ENCODE measurements around the gene IKBKG. TPM values are rescaled to one million over a fixed set of nuclear protein-coding genes. Genes with fewer than 3 reads are reported as not detected.

Gene IKBKG
- polyA plus RNA-seq, 1 of the 3 experiments (the other 2 are of a cell fraction): 36.4 TPM

DNA sequence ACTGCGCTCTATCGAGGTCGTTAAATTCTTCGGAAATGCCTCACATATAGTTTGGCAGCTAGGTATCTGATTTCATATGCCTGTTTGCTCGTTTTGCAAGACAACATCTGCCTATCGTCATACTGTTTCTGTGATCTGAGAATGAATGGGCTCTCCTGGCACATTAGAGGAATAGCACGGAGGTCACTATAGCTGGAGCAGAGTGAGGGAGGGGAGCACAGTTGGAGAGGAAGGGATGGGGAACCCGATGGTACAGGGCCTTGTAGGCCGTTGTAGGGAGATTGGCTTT lies 552 bp downstream of the IKBKG start:
- POLR2A ChIA-PET: no interaction called here
- peak overlapping the region; percentile 94 for H3K27ac ChIP-seq (ENCODE audit: low read depth in 2 of 2, low read length in 1 of 2)
- H3K4me3 ChIP-seq (ENCODE audit: low read depth in 2 of 2, low read length in 1 of 2): peak overlapping the region; percentile 68 to 70
- H2AFZ ChIP-seq (ENCODE audit: low read depth): no peak overlapping the region
- peaks cover 17% of the 10 kb centered on the region for H3K27me3 ChIP-seq (ENCODE audit: insufficient read depth)
- H3K9me3 ChIP-seq: no peaks in the 10 kb centered on the region
- H3K79me2 ChIP-seq (ENCODE audit: insufficient read depth): peaks cover 67% of the 10 kb centered on the region
- CTCF ChIA-PET: interaction anchor here (1.2 kb wide), 2 partner anchors 12 to 117 kb away, joined by 3 to 5 read pairs; no protein-coding TSS in a partner anchor
- peak overlapping the region; percentile 77 for H3K4me2 ChIP-seq
- no peak for DNase-seq
- peaks cover under 1 to 7% of the 10 kb centered on the region in 2 experiments; a peak in 1 of 4 replicates for H3K4me1 ChIP-seq (ENCODE audit: control insufficient read depth in 1 of 2, insufficient read depth in 2 of 2, low read depth in 1 of 2, low read length in 1 of 2)
- 21% methylated on average over 9 of the region's 9 CpGs for WGBS (ENCODE audit: low lambda C conversion rate)
- H3K9me2 ChIP-seq: no peaks in the 10 kb centered on the region
- no peak for TF ChIP-seq ELF1 (IDR thresholded peaks at IDR 0.05)
- no peak for TF ChIP-seq MXI1 (IDR thresholded peaks at IDR 0.05; ENCODE audit: low read depth, low read length)
- no peak for TF ChIP-seq EZH2phosphoT487 (IDR thresholded peaks at IDR 0.05; ENCODE audit: borderline replicate concordance, low read depth)
- TF ChIP-seq, protein P1, sequence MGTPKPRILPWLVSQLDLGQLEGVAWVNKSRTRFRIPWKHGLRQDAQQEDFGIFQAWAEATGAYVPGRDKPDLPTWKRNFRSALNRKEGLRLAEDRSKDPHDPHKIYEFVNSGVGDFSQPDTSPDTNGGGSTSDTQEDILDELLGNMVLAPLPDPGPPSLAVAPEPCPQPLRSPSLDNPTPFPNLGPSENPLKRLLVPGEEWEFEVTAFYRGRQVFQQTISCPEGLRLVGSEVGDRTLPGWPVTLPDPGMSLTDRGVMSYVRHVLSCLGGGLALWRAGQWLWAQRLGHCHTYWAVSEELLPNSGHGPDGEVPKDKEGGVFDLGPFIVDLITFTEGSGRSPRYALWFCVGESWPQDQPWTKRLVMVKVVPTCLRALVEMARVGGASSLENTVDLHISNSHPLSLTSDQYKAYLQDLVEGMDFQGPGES (IDR thresholded peaks at IDR 0.05; ENCODE audit: low read depth, low read length): no peak
- no peak for TF ChIP-seq YY1 (IDR thresholded peaks at IDR 0.05; ENCODE audit: low read depth)
- TF ChIP-seq RCOR1 (IDR thresholded peaks at IDR 0.05; ENCODE audit: low read length): no peak
- TF ChIP-seq, protein P2, sequence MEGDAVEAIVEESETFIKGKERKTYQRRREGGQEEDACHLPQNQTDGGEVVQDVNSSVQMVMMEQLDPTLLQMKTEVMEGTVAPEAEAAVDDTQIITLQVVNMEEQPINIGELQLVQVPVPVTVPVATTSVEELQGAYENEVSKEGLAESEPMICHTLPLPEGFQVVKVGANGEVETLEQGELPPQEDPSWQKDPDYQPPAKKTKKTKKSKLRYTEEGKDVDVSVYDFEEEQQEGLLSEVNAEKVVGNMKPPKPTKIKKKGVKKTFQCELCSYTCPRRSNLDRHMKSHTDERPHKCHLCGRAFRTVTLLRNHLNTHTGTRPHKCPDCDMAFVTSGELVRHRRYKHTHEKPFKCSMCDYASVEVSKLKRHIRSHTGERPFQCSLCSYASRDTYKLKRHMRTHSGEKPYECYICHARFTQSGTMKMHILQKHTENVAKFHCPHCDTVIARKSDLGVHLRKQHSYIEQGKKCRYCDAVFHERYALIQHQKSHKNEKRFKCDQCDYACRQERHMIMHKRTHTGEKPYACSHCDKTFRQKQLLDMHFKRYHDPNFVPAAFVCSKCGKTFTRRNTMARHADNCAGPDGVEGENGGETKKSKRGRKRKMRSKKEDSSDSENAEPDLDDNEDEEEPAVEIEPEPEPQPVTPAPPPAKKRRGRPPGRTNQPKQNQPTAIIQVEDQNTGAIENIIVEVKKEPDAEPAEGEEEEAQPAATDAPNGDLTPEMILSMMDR (IDR thresholded peaks at IDR 0.05): no peak
- TF ChIP-seq TCF12 (IDR thresholded peaks at IDR 0.05): no peak
- no peak for TF ChIP-seq SMC3 (IDR thresholded peaks at IDR 0.05; ENCODE audit: low read depth, low read length)
- TF ChIP-seq FOXM1 (IDR thresholded peaks at IDR 0.05; ENCODE audit: low read depth): no peak
- TF ChIP-seq TEAD4 (IDR thresholded peaks at IDR 0.05; ENCODE audit: borderline replicate concordance, insufficient read depth): no peak
- no peak for TF ChIP-seq RAD21 (IDR thresholded peaks at IDR 0.05; ENCODE audit: low read length)
- TF ChIP-seq POLR2AphosphoS5 (IDR thresholded peaks at IDR 0.05; ENCODE audit: low read depth, low read length): no peak
- TF ChIP-seq, protein P3, sequence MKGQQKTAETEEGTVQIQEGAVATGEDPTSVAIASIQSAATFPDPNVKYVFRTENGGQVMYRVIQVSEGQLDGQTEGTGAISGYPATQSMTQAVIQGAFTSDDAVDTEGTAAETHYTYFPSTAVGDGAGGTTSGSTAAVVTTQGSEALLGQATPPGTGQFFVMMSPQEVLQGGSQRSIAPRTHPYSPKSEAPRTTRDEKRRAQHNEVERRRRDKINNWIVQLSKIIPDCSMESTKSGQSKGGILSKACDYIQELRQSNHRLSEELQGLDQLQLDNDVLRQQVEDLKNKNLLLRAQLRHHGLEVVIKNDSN (IDR thresholded peaks at IDR 0.05; ENCODE audit: borderline replicate concordance, low read depth): no peak
- TF ChIP-seq, protein P4, sequence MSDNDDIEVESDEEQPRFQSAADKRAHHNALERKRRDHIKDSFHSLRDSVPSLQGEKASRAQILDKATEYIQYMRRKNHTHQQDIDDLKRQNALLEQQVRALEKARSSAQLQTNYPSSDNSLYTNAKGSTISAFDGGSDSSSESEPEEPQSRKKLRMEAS (IDR thresholded peaks at IDR 0.05; ENCODE audit: low read depth): no peak
- TF ChIP-seq, protein P5, sequence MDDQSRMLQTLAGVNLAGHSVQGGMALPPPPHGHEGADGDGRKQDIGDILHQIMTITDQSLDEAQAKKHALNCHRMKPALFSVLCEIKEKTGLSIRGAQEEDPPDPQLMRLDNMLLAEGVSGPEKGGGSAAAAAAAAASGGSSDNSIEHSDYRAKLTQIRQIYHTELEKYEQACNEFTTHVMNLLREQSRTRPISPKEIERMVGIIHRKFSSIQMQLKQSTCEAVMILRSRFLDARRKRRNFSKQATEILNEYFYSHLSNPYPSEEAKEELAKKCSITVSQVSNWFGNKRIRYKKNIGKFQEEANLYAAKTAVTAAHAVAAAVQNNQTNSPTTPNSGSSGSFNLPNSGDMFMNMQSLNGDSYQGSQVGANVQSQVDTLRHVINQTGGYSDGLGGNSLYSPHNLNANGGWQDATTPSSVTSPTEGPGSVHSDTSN (IDR thresholded peaks at IDR 0.05): no peak
- TF ChIP-seq SIN3A (IDR thresholded peaks at IDR 0.05; ENCODE audit: borderline replicate concordance, low read depth, low read length): no peak
- TF ChIP-seq, protein P6, sequence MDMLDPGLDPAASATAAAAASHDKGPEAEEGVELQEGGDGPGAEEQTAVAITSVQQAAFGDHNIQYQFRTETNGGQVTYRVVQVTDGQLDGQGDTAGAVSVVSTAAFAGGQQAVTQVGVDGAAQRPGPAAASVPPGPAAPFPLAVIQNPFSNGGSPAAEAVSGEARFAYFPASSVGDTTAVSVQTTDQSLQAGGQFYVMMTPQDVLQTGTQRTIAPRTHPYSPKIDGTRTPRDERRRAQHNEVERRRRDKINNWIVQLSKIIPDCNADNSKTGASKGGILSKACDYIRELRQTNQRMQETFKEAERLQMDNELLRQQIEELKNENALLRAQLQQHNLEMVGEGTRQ (IDR thresholded peaks at IDR 0.05; ENCODE audit: borderline replicate concordance, low read depth, low read length): no peak
- TF ChIP-seq GATA2 (CRISPR knock-in tag; IDR thresholded peaks at IDR 0.05): no peak
- TF ChIP-seq GABPA (IDR thresholded peaks at IDR 0.05; ENCODE audit: low read depth): no peak
- peaks cover 6% of the 10 kb centered on the region for H3F3A ChIP-seq (replicated peaks; ENCODE audit: insufficient read depth)
- H3K36me3 ChIP-seq (replicated peaks in 1 of 2; ENCODE audit: control insufficient read depth in 1 of 2, insufficient read depth in 2 of 2, low read length in 1 of 2): no peaks in the 10 kb centered on the region
- peak overlapping the region; percentile 77 for H3K9ac ChIP-seq
- H4K20me1 ChIP-seq (ENCODE audit: insufficient read depth): peaks cover 9% of the 10 kb centered on the region

All from SK-N-SH (cell line).